H1 (cell line): ENCODE results near the gene RARA. TPM values are rescaled to one million over a fixed set of nuclear protein-coding genes. Genes with fewer than 3 reads are reported as not detected.

Source experiments
- CTCF ChIA-PET: fragments of 300-600 bp; sonication (Branson Sonifier 250); formaldehyde crosslinking; loops from one replicate; lab custom pipeline; 2021; ENCODE audit not compliant: partially characterized antibody; lab: Charles Lee
- POLR2A ChIA-PET: fragments of 300-600 bp; sonication (Branson Sonifier 250); formaldehyde crosslinking; loops from one replicate; lab custom pipeline; 2021; ENCODE audit warnings: inconsistent platforms; ENCODE audit not compliant: partially characterized antibody; lab: Charles Lee
- DNase-seq, 2 experiments: peaks; one replicate each; pipeline versions ENCODE4 v3.0.0 to v3.0.0-alpha.2; 2010 to 2022; ENCODE audit warnings: low spot score in 2 of 2, low read depth in 1 of 2, mixed read lengths in 1 of 2
- FAIRE-seq: peaks from 2 replicates; lab custom pipeline; 2011; peaks lifted over from hg19 to GRCh38; lab: Jason Lieb, UNC
- H2AFZ ChIP-seq: 2 replicates; pipeline ENCODE4 v1.8.1; 2012; ENCODE audit warnings: low read length, inconsistent platforms
- H2AK5ac ChIP-seq: 2 replicates; pipeline ENCODE4 v1.6.1; 2013; ENCODE audit warnings: low read depth, low read length
- H2BK120ac ChIP-seq: replicated peaks from 2 replicates; pipeline ENCODE3; 2013; ENCODE audit warnings: low read depth, low read length, inconsistent platforms
- H2BK12ac ChIP-seq: 2 replicates; pipeline ENCODE4 v1.6.1; 2013; ENCODE audit warnings: low read depth, low read length
- H2BK15ac ChIP-seq: 2 replicates; pipeline ENCODE4 v1.6.1; 2013; ENCODE audit warnings: low read length
- H2BK20ac ChIP-seq: 2 replicates; pipeline ENCODE4 v1.6.1; 2013; ENCODE audit warnings: low read length
- H2BK5ac ChIP-seq: 2 replicates; pipeline ENCODE4 v1.6.1; 2013; ENCODE audit warnings: low read depth, low read length
- H3K14ac ChIP-seq: 2 replicates; pipeline ENCODE4 v1.6.1; 2013; ENCODE audit warnings: inconsistent platforms; ENCODE audit not compliant: insufficient read length
- H3K18ac ChIP-seq: 2 replicates; pipeline ENCODE4 v1.6.1; 2013; ENCODE audit warnings: low read length; ENCODE audit errors: extremely low read depth
- H3K23ac ChIP-seq: 2 replicates; pipeline ENCODE4 v1.6.1; 2013; ENCODE audit warnings: inconsistent platforms; ENCODE audit not compliant: insufficient read length
- H3K23me2 ChIP-seq: 2 replicates; pipeline ENCODE4 v1.6.1; 2013; ENCODE audit warnings: low read depth, low read length
- H3K27ac ChIP-seq: 2 replicates; pipeline ENCODE4 v1.6.1; 2011; ENCODE audit warnings: low read depth, low read length, inconsistent platforms
- H3K27me3 ChIP-seq, 4 experiments: replicated peaks in 1 of 4; 1 replicate in 1 of 4; 2 replicates in 3 of 4; pipeline versions ENCODE4 v1.6.1 to v1.8.1; 2011 to 2013; ENCODE audit warnings: low read length in 3 of 4, mild to moderate bottlenecking in 3 of 4, inconsistent platforms in 2 of 4, mixed read lengths in 2 of 4, moderate library complexity in 1 of 4; ENCODE audit not compliant: control insufficient read depth in 3 of 4, insufficient read depth in 3 of 4; ENCODE audit errors: extremely low read depth in 1 of 4
- H3K36me3 ChIP-seq, 4 experiments: 2 replicates each; pipeline versions ENCODE4 v1.6.1 to v1.8.1; 2011 to 2013; ENCODE audit warnings: mild to moderate bottlenecking in 4 of 4, low read length in 3 of 4, moderate library complexity in 2 of 4, control low read depth in 1 of 4, inconsistent platforms in 1 of 4; ENCODE audit not compliant: insufficient read depth in 4 of 4, control insufficient read depth in 2 of 4
- H3K4ac ChIP-seq: replicated peaks from 2 replicates; pipeline ENCODE3; 2013; ENCODE audit warnings: low read length, low read depth, mixed read lengths, inconsistent platforms; ENCODE audit not compliant: insufficient read length
- H3K4me1 ChIP-seq, 4 experiments: replicated peaks in 1 of 4; 1 replicate in 1 of 4; 2 replicates in 3 of 4; pipeline versions ENCODE4 v1.6.1 to v1.8.1; 2011 to 2013; ENCODE audit warnings: low read length in 3 of 4, inconsistent platforms in 2 of 4, mixed read lengths in 1 of 4; ENCODE audit not compliant: insufficient read depth in 4 of 4, control insufficient read depth in 3 of 4
- H3K4me2 ChIP-seq, 2 experiments: 2 replicates each; pipeline versions ENCODE4 v1.6.1 to v1.8.1; 2011 to 2013; ENCODE audit warnings: low read depth in 2 of 2, low read length in 2 of 2, control low read depth in 1 of 2, inconsistent platforms in 1 of 2, mild to moderate bottlenecking in 1 of 2; ENCODE audit not compliant: insufficient read depth in 1 of 2
- H3K4me3 ChIP-seq, 4 experiments: fragments of 200-600, 300-600 bp in 1 of 4; sonication (generic), shearing (Covaris generic), sonication (Bioruptor Twin) in 1 of 4; 2 replicates each; pipeline versions ENCODE4 v1.5.1 to v1.8.1; 2011 to 2016; ENCODE audit warnings: low read length in 4 of 4, low read depth in 3 of 4, control low read depth in 2 of 4, inconsistent platforms in 2 of 4, mild to moderate bottlenecking in 2 of 4, mixed read lengths in 1 of 4, moderate library complexity in 1 of 4; ENCODE audit not compliant: insufficient read depth in 2 of 4; ENCODE audit errors: extremely low read depth in 1 of 4
- H3K56ac ChIP-seq: replicated peaks from 2 replicates; pipeline ENCODE3; 2013; ENCODE audit warnings: low read depth, mild to moderate bottlenecking, mixed read lengths, low read length, inconsistent platforms; ENCODE audit not compliant: insufficient read length
- H3K79me1 ChIP-seq: 2 replicates; pipeline ENCODE4 v1.6.1; 2013; ENCODE audit warnings: low read depth, low read length, control low read depth
- H3K79me2 ChIP-seq, 2 experiments: 2 replicates each; pipeline versions ENCODE4 v1.6.1 to v1.8.1; 2012 to 2013; ENCODE audit warnings: low read length in 2 of 2, mild to moderate bottlenecking in 2 of 2, inconsistent platforms in 1 of 2; ENCODE audit not compliant: insufficient read depth in 2 of 2, control insufficient read depth in 1 of 2
- H3K9ac ChIP-seq, 4 experiments: replicated peaks in 1 of 4; 1 replicate in 1 of 4; 2 replicates in 3 of 4; pipeline versions ENCODE4 v1.6.1 to v1.8.1; 2011 to 2013; ENCODE audit warnings: low read depth in 3 of 4, low read length in 3 of 4, control low read depth in 2 of 4, mild to moderate bottlenecking in 2 of 4, moderate library complexity in 2 of 4, inconsistent platforms in 1 of 4; ENCODE audit errors: extremely low read depth in 1 of 4
- H3K9me3 ChIP-seq, 2 experiments: 2 replicates each; pipeline versions ENCODE4 v1.6.1 to v1.8.1; 2012 to 2013; ENCODE audit warnings: mild to moderate bottlenecking in 2 of 2, moderate library complexity in 2 of 2, control low read depth in 1 of 2, inconsistent platforms in 1 of 2, low read depth in 1 of 2, low read length in 1 of 2, mixed read lengths in 1 of 2; ENCODE audit not compliant: insufficient read depth in 2 of 2
- H4K20me1 ChIP-seq, 2 experiments: replicated peaks in 1 of 2; 2 replicates each; pipeline versions ENCODE3 to v1.8.1; 2011 to 2013; ENCODE audit warnings: inconsistent platforms in 2 of 2, low read length in 2 of 2, mild to moderate bottlenecking in 1 of 2; ENCODE audit not compliant: insufficient read depth in 2 of 2, control insufficient read depth in 1 of 2
- H4K5ac ChIP-seq: 2 replicates; pipeline ENCODE4 v1.6.1; 2013; ENCODE audit warnings: low read length, low read depth, mixed read lengths, inconsistent platforms; ENCODE audit not compliant: insufficient read length
- H4K8ac ChIP-seq: 2 replicates; pipeline ENCODE4 v1.8.0; 2013; ENCODE audit warnings: mild to moderate bottlenecking, moderate library complexity, low read length, inconsistent platforms; ENCODE audit not compliant: insufficient read depth; ENCODE audit errors: extremely low read depth
- H4K91ac ChIP-seq: replicated peaks from 2 replicates; pipeline ENCODE3; 2013; ENCODE audit warnings: low read length, mixed read lengths, inconsistent platforms; ENCODE audit not compliant: insufficient read length
- ASH2L ChIP-seq: fragments of 200-600, 300-600 bp; sonication (generic); IDR thresholded peaks from one replicate; pipeline ENCODE4 v1.7.1; 2017; ENCODE audit warnings: low read length
- ATF2 ChIP-seq: IDR thresholded peaks from 2 replicates; pipeline ENCODE4 v1.6.1; 2012; ENCODE audit warnings: low read length, inconsistent platforms
- CHD2 ChIP-seq: IDR thresholded peaks from 2 replicates; pipeline ENCODE4 v1.6.1; 2012; ENCODE audit warnings: low read length, improper control_type of control experiment
- CTBP2 ChIP-seq: IDR thresholded peaks from 2 replicates; pipeline ENCODE4 v1.7.0; 2011; ENCODE audit warnings: borderline replicate concordance, mild to moderate bottlenecking, moderate library complexity, mixed read lengths, low read length; ENCODE audit not compliant: insufficient read depth, insufficient read length
- NRF1 ChIP-seq: IDR thresholded peaks from 2 replicates; pipeline ENCODE4 v1.6.1; 2011; ENCODE audit warnings: mild to moderate bottlenecking, low read depth, low read length, improper control_type of control experiment
- SIN3A ChIP-seq, 2 experiments: IDR thresholded peaks in 1 of 2; conservative IDR thresholded peaks in 1 of 2; 2 replicates each; pipeline ENCODE4 v1.6.1; 2011 to 2012; ENCODE audit warnings: low read length in 2 of 2, improper control_type of control experiment in 1 of 2, low read depth in 1 of 2, mild to moderate bottlenecking in 1 of 2
- WGBS, 2 experiments: shearing (Covaris generic) in 1 of 2; methylation state at CpG; one replicate each; pipeline versions ENCODE4 v1.1.6 to v1.1.7; 2013 to 2015; ENCODE audit warnings: low lambda C conversion rate in 2 of 2, mixed read lengths in 2 of 2, inconsistent platforms in 1 of 2, low coverage in 1 of 2, missing lambda C conversion rate in 1 of 2; ENCODE audit not compliant: insufficient replicate concordance in 2 of 2, insufficient coverage in 1 of 2, insufficient read length in 1 of 2; ENCODE audit errors: extremely low coverage in 1 of 2, missing lambda C conversion rate in 1 of 2; 5-methylcytosine and 5-hydroxymethylcytosine counted together
- polyA plus RNA-seq, 7 experiments: library from polyadenylated mRNA; depleted of rRNA in 3 of 7; stranded (reverse) in 5 of 7; unstranded in 2 of 7; fragments of >200 nt in 5 of 7; fragments of 200-250 nt in 2 of 7; gene quantifications; 1 replicate in 5 of 7; 2 replicates in 1 of 7; 4 replicates in 1 of 7; pipeline versions ENCODE4 v1.2.1 to v1.2.3, GENCODE V29; 2011 to 2013; ENCODE audit warnings: missing spikeins in 2 of 7, mixed read lengths in 2 of 7
- total RNA-seq: library from RNA; stranded (reverse); fragmentation: NEBNext Ultra II Directional; extraction: Animal tissue kit (Norgen Biotek cat#: 25700); gene quantifications from 2 replicates; pipeline ENCODE4 v1.2.1, GENCODE V29; 2021
- TF ChIP-seq, protein P1 (sequence below), 3 experiments: IDR thresholded peaks; 1 replicate in 2 of 3; 2 replicates in 1 of 3; pipeline versions ENCODE4 v1.5.1 to v1.6.1; 2011; ENCODE audit warnings: low read length in 3 of 3, mild to moderate bottlenecking in 3 of 3, inconsistent platforms in 2 of 3, low read depth in 1 of 3, moderate library complexity in 1 of 3; ENCODE audit not compliant: insufficient read depth in 1 of 3; ENCODE audit errors: control extremely low read depth in 1 of 3

Gene RARA
- total and polyA plus RNA-seq, 2 of the 8 experiments (the other 6 are each of a cell fraction or from before 2014, with no cell fraction given), result 4.4 to 16.5 TPM

GRCh38 chr17:40312131-40312731 is 3.3 kb downstream of the RARA start:
- Histone ChIP-seq H3K18ac (no peak overlapping the region), H3K23me2 (peaks cover 5% of the 10 kb centered on the region), H3K4me2 (no peak overlapping the region), H2BK20ac (no peak overlapping the region), H3K4ac (no peak overlapping the region), H3K4me3 (no peak overlapping the region), H3K36me3 (no peaks in the 10 kb centered on the region), H2BK12ac (no peak overlapping the region), H3K14ac (no peak overlapping the region), H4K91ac (no peak overlapping the region), H2BK120ac (no peak overlapping the region), H3K27ac (no peak overlapping the region), H3K79me2 (no peaks in the 10 kb centered on the region), H3K9me3 (no peaks in the 10 kb centered on the region), H4K20me1 (peaks cover 0 to 8% of the 10 kb centered on the region in 2 experiments), H3K4me1 (peaks cover 5 to 42% (median 32%) of the 10 kb centered on the region in 4 experiments), H3K9ac (no peak overlapping the region), H2BK5ac (0 out of 2 replicates have a peak overlapping the region, but pooled peaks have one; percentile 69), H4K5ac (no peak overlapping the region), H3K56ac (no peak overlapping the region), H3K23ac (no peak overlapping the region), H4K8ac (no peak overlapping the region), H2BK15ac (no peak overlapping the region), H2AK5ac (no peak overlapping the region), H2AFZ (no peak overlapping the region), H3K27me3 (peaks cover 0 to 15% (median 9%) of the 10 kb centered on the region in 4 experiments; a peak in 5 of 7 replicates), H3K79me1 (no peaks in the 10 kb centered on the region)
- FAIRE-seq, result no peak
- no peak for DNase-seq
- 79% methylated on average over 7 of the region's 7 CpGs; no CpG with 5 or more reads in 1 of the 2 experiments for WGBS, 2 experiments
- ChIA-PET CTCF (interaction anchor here (0.6 to 39.2 kb wide), 7 partner anchors 9 to 148 kb away, joined by 3 to 1198 read pairs (median 4); partner anchors contain the start of gene GJD3), POLR2A (interaction anchor here (1.0 to 30.6 kb wide), 3 partner anchors 16 to 182 kb away, joined by 3 to 570 read pairs (median 540); partner anchors contain the start of genes CDC6, GJD3 and RARA)
- TF ChIP-seq NRF1 (no peak), SIN3A (conservative IDR thresholded peaks at IDR 0.05 in 1 of 2, IDR thresholded peaks at IDR 0.05 in 1 of 2; ENCODE audit: low read depth in 1 of 2, low read length in 2 of 2) (no peak), ASH2L (no peak), CTBP2 (no peak), CHD2 (no peak), ATF2 (no peak)
- TF ChIP-seq, protein P1, sequence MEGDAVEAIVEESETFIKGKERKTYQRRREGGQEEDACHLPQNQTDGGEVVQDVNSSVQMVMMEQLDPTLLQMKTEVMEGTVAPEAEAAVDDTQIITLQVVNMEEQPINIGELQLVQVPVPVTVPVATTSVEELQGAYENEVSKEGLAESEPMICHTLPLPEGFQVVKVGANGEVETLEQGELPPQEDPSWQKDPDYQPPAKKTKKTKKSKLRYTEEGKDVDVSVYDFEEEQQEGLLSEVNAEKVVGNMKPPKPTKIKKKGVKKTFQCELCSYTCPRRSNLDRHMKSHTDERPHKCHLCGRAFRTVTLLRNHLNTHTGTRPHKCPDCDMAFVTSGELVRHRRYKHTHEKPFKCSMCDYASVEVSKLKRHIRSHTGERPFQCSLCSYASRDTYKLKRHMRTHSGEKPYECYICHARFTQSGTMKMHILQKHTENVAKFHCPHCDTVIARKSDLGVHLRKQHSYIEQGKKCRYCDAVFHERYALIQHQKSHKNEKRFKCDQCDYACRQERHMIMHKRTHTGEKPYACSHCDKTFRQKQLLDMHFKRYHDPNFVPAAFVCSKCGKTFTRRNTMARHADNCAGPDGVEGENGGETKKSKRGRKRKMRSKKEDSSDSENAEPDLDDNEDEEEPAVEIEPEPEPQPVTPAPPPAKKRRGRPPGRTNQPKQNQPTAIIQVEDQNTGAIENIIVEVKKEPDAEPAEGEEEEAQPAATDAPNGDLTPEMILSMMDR (IDR thresholded peaks at IDR 0.05; ENCODE audit: control extremely low read depth in 1 of 3, insufficient read depth in 1 of 3, low read depth in 1 of 3, low read length in 3 of 3), result no peak
